ENCODE data around the gene POLR2H.

POLR2H gene

GRCh38 chr3:184335661-184336546 lies 25.6 kb upstream of the POLR2H start:
- DNase-seq, result peak; percentile 36 to 94 (median 76)

GRCh38 chr3:184336547-184337398 lies 24.7 kb upstream of the POLR2H start:
- DNase-seq, result peak in 28 of 56 donors; percentile 27 to 77 (median 54)

GRCh38 chr3:184337399-184337714 lies 24.2 kb upstream of the POLR2H start, which contains the start of gene FAM131A:
TSS of gene FAM131A (plus strand) at chr3:184337600. CDS start at chr3:184337631, 31 bp downstream.
- DNase-seq, result peak in 49 of 56 donors; percentile 23 to 86 (median 60)

- DNase-seq, result no peak
These were observed 23.5 kb upstream of the POLR2H start for GRCh38 chr3:184337981-184338380.

- peak in 54 of 56 donors; percentile 34 to 93 (median 78) for DNase-seq
These were observed 23.0 kb upstream of the POLR2H start for GRCh38 chr3:184338511-184338945.

- no peak for DNase-seq
These were observed 22.5 kb upstream of the POLR2H start for GRCh38 chr3:184339001-184339400.

GRCh38 chr3:184339451-184340135 lies 21.9 kb upstream of the POLR2H start:
- peak in 1 of 56 donors; percentile 27 for DNase-seq

GRCh38 chr3:184341925-184342324 lies 19.6 kb upstream of the POLR2H start:
- no peak for DNase-seq

- no peak for DNase-seq
These were observed 18.2 kb upstream of the POLR2H start for GRCh38 chr3:184343200-184343876.

- peak in 3 of 56 donors; percentile 27 to 50 (median 35) for DNase-seq
These were observed 16.8 kb upstream of the POLR2H start for GRCh38 chr3:184344579-184345316.

GRCh38 chr3:184345317-184346144 lies 16.0 kb upstream of the POLR2H start:
- DNase-seq, result peak in 54 of 56 donors; percentile 17 to 93 (median 80)

- DNase-seq, result no peak
These were observed 14.9 kb upstream of the POLR2H start for GRCh38 chr3:184346480-184347190.

- no peak for DNase-seq
These were observed 14.0 kb upstream of the POLR2H start for GRCh38 chr3:184347321-184348056.

- DNase-seq, result no peak
These were observed 13.5 kb upstream of the POLR2H start for GRCh38 chr3:184348057-184348382.

- peak in 11 of 56 donors; percentile 8 to 64 (median 27) for DNase-seq
These were observed 11.7 kb upstream of the POLR2H start for GRCh38 chr3:184349563-184350470.

- no peak for DNase-seq
These were observed 10.9 kb upstream of the POLR2H start for GRCh38 chr3:184350618-184351017.

Data from amygdala (tissue), 56 donors.